GM19463 (cell line): ENCODE measurements around the gene SPG7.
"Not testable (repeated sequence)": the region's sequence is repeated elsewhere in the genome, so short reads cannot be mapped to it uniquely, and the experiment has no call there.

Source experiments
- ATAC-seq: cut with Tn5 transposase; IDR thresholded peaks from one replicate; pipeline ENCODE4 v1.9.1; 2021; ENCODE audit warnings: mild to moderate bottlenecking, moderate library complexity; ENCODE audit not compliant: unreplicated experiment

SPG7 gene

DNA sequence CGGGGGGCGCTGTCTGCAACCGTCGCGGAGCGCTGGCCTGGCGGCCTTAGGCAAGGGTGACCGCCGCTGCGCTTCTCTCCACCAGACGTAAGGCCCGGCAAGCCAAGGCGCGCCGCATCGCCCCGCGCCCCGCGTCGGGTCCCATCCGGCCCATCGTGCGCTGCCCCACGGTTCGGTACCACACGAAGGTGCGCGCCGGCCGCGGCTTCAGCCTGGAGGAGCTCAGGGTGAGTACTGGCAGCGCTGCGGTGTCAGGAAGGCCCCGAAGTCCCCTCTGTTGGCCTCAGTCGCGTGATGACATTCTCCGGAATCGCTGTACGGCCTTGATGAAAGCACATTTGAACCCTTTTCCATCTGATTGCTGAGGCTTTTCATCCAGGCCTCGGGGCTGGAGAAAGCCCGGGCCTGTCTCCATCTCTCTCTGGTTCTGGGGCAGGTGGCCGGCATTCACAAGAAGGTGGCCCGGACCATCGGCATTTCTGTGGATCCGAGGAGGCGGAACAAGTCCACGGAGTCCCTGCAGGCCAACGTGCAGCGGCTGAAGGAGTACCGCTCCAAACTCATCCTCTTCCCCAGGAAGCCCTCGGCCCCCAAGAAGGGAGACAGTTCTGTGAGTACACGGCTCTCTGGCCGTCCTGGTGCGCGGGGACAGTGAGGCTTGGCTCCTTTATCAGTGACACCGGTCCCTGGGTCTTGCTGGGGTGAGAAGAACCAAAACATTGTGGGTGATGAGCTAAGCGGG, 53.1 kb downstream of the SPG7 start:
- no peak for ATAC-seq

DNA sequence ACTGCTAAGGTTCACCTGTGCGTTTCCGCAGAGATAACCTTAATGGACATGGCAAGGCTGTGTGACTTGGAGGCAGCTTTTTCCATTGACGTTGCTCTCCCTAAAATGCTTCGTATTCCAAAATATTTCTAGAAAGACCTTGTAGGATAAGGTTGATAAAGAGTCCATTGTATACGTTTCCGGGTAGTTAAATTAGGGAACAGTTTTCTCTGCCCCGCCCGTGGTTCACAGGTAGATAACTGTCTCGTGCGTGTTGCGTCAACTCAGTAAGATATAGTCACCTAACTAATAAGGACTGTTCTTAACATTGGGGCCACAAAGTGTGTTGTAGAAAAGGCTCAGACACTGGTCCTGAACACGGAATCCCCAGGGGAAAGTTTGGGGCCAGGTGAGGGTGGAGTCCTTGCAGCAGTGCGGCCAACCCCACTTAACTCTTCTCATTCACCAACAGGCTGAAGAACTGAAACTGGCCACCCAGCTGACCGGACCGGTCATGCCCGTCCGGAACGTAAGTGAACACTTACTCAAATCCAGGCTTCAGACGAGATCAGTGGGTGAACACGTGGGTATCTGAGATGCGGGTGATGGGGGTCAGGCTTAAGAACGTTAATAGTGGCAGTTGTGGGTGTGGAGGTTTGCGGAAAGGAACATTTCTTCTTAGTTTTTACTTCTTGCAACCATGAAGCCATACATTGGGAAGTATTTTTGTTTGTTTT, 53.8 kb downstream of the SPG7 start:
- no peak for ATAC-seq

DNA sequence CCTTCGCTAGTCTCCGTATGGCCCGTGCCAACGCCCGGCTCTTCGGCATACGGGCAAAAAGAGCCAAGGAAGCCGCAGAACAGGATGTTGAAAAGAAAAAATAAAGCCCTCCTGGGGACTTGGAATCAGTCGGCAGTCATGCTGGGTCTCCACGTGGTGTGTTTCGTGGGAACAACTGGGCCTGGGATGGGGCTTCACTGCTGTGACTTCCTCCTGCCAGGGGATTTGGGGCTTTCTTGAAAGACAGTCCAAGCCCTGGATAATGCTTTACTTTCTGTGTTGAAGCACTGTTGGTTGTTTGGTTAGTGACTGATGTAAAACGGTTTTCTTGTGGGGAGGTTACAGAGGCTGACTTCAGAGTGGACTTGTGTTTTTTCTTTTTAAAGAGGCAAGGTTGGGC, 54.7 kb downstream of the SPG7 start:
- ATAC-seq = no peak

DNA sequence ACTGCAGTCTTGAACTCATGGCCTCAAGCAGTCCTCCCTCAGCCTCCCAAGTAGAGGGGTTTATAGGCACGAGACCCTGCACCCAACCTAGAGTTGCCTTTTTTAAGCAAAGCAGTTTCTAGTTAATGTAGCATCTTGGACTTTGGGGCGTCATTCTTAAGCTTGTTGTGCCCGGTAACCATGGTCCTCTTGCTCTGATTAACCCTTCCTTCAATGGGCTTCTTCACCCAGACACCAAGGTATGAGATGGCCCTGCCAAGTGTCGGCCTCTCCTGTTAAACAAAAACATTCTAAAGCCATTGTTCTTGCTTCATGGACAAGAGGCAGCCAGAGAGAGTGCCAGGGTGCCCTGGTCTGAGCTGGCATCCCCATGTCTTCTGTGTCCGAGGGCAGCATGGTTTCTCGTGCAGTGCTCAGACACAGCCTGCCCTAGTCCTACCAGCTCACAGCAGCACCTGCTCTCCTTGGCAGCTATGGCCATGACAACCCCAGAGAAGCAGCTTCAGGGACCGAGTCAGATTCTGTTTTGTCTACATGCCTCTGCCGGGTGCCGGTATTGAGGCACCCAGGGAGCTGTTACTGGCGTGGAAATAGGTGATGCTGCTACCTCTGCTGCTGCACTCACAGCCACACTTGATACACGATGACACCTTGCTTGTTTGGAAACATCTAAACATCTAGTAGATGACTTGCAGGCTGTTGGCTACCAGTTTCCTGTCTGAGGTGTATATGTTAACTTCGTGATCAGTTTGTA, 55.6 kb downstream of the SPG7 start:
- ATAC-seq = no peak

DNA sequence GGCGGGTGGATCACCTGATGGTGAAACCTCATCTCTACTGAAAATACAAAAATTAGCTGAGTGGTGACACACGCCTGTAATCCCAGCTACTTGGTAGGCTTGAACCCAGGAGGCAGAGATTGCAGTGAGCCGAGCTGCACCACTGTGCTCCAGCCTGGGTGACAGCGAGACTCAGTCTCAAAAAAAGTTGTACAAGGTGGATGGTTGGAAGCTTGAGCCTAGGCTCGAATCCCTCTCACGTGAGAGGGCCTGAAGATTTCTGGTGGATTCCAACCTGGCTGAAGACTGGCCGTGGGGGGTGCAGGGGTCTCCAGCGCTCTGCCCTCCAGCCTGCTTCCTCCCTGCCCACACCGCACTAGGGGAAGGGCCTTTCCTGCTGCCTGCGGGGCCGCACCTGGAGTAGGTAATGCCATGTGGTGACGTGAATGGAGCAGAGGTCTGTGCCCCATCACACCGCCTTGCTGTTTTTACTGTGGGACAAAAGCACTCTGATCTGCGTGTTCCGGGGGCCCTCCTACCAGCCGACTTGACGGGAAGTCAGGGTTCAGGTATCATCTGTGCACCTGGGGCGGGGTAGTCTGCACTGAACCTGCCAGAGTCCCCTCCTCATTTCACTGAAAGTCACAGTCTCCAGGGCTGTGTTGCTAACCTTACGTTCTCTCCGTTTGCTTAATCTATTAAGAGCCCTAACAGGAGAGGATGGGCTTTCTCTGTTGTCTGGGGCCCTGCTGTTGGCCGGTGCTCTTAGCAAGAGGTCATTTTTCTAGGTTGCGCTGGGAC, 56.5 kb downstream of the SPG7 start:
- no peak for ATAC-seq

DNA sequence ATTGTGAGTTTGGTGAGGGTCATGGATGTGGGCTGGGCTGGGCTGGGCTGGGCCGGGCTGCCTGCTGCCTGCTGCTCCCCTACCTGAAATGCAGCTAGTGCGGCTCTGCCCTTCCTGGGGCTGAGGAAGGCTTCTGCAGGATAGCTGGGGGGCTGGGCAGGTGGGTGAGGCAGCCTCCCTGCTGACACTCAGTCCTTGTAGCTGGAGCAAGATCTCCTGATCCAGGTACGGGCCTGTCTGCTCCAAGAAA, 57.0 kb downstream of the SPG7 start:
- no peak for ATAC-seq

DNA sequence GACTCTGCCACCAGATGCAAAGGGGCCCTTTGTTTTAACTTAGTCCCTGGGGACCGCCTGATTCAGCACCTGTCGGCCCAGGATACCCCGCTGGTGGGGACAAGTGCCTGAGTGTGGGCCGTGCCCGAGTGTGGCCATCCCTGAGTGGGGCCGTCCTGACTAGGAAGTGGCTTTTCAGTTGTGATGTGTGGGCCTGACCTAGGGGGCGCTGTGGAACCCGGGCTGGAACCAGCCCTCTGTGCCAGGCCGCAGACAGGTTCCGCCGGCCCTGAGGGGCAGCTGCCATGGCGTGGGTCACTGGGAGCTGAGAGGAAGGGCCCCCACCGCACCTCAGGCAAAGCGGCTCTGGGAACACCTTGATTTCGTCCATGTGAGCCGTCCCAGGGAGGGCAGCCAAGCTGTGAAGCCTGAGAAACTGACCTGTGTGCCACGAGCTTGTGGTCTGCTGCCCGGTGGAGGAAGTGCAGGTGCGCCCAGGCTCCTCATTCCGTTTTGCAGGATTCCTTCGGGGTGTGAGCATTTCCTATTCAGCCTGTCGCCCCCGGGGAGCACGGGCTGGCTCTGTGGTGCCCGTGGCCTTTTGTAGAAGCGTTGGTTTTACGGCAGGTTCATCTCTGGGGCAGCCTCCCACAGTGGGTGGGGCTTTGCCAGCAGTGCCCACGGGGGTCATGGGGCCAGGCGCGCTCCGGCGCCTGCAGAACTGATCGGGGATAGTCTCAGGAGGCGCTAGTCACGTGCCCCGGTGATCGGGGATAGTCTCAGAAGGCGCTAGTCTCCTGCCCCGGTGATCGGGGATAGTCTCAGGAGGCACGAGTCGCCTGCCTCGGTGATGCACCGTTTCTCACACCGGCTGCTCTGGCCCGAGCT, 57.5 kb downstream of the SPG7 start:
- ATAC-seq = no peak

DNA sequence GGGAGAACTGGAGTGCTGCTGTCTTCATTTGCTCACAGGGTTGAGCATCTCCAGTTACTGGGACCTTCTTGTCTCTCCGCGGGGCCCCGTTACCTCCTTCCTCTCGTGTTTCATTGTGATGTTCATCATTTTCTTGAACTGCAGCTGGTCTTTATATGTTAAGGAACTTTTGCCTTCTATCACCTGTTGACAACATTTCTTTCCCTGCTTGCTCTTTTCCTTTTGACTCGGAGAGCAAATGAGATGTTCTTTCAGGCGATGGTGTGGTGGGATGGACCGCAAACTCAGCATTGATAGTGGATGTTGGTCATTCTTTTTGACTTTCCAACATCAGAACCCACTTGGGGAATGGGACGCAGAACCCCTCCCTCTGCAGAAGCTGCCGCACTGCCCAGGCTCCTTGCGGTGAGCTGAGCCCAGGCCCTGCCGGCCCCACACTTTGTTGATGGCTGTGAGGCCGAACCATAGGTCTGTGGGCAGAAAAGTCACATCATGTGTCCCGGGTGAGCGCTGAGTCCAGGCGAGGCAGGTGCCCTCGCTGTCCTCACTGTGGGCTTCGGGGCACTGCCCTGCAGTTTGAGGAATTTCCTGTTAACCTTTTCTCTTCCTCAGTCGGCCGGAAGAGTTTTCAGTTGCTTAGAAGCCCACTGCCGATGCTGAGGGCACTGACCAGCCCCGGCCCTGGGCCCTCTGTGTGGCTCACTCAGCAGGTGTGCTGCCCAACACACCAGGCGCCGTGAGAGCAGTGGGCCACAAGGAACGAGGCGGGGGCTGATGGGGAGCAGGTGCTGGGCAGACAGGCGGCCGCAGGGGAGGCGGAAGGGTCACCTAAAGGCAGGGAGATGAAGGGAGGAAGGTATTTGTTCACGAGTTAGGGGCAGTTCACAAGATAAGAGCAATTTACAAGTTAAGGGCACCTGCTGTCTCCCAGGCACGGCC, 59.7 kb downstream of the SPG7 start:
- no peak for ATAC-seq

DNA sequence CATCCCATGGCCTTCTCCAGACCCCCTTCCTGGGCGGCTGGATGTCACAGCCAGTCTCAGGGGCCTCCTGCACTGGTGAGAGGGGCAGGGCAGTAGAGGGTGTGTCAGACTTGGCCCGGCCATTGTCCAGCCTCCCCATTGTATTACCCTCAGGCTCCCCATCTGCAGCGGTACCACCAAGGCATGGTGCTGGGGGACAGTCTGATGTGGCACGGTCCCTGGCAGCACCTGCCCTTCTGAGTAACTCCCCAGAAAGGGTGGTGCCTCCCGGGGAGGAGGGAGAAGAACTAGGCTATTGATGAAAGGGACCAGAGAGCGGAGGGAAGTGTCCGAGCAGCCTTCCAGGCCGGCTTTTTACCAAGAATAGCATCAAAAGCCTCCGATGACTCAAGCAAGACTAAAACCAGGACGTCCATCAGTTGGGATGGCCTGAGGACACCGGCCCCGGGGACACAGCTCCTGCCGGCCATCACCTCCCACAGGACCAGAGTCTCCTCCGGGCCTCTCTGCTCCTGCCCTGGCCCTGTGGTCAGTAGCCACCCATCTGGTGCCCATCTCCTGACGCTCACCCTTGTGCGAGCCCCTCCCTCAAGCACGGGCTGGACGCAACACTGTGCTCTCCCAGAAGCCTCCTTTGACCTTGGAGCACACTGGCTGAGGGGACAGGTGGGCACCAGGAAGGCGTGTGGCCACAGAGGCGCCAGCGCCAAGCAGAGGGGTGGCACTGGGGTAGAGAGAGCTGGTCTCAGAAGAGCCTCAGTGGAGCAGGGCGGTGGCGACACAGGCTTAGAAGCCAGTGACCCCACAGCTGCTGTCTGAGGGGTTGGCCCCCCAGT, 61.5 kb downstream of the SPG7 start:
- ATAC-seq = no peak

DNA sequence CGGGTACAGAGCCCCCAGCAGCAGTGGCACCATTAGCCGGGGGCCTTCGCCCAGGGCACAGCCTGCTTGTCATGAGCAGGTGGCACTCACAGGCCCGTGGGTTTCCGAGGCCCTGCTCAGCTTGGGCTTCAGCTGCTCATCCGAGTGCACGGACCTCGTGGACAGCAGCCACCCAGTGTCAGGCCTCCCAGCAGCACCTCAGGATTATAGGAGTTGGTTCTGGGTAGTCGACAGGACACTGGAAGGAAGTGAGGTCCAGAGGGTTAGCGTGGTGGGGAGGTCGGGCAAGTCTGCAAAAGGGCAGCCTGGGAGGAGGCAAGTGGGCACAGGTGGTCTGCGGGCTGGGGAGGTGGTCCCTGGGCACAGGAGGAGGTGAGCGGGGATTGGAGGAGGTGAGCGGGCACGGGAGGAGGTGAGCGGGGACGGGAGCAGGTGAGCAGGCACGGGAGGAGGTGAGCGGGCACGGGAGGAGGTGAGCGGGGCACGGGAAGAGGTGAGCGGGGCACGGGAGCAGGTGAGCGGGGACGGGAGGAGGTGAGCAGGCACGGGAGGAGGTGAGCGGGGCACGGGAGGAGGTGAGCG, 62.2 kb downstream of the SPG7 start:
- ATAC-seq = no peak

DNA sequence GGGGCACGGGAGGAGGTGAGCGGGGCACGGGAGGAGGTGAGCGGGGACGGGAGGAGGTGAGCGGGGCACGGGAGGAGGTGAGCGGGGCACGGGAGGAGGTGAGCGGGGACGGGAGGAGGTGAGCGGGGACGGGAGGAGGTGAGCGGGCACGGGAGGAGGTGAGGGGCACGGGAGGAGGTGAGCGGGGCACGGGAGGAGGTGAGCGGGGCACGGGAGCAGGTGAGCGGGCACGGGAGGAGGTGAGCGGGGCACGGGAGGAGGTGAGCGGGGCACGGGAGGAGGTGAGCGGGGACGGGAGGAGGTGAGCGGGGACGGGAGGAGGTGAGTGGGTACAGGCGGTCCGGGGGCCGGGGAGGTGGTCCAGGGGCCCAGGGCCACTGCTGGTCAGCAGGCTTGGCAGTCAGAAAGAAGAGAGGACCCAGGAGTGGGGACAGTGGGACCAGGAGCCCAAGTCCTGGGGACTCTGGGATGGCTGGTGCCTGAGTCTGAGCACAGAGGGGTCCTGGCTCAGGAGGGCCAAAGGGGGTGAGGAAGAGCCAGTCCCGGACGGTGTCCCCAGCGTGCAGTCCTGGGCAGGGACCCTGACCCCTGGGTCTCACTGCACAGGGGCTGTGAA, 62.9 kb downstream of the SPG7 start:
- ATAC-seq = not testable (repeated sequence)

DNA sequence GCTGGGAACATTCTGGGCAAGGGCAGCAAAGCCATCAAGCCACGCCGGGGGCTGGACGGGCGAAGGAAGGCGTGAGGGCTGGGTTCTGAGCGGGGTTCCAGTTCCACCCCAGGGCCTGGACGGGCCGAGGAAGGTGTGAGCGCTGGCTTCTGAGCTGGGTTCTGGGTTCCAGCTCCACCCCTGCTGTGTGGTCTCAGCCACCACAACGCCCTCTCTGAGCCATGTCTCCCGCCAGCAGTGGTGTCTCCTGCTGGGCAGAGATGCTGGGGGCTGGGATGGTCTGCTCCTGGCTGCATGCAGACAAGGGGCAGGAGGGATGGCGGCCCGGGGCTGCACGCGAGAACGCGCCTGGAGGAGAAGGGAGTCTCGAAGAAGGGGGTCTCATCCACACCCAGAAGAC, 63.4 kb downstream of the SPG7 start:
- ATAC-seq = no peak

DNA sequence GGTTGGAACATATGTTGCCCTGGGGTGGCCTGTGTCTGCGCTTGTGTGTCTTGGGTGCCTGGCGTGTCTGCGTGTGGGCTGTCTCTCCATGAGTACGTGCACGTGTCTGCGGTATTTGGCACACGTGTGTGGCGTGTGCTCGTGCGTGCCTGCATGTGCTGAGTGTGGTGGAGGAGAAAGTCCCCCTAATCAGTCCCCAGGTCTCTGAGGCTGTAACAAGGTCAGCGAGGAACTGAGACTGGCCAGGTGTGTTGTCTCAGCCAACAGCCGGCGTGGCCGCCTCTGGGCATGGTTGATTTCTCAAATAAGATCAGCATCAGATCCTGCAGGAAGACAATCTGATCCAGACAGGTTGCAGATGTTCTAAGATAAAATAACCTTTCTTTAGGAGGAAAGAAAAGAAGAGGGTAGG, 63.9 kb downstream of the SPG7 start:
- no peak for ATAC-seq

DNA sequence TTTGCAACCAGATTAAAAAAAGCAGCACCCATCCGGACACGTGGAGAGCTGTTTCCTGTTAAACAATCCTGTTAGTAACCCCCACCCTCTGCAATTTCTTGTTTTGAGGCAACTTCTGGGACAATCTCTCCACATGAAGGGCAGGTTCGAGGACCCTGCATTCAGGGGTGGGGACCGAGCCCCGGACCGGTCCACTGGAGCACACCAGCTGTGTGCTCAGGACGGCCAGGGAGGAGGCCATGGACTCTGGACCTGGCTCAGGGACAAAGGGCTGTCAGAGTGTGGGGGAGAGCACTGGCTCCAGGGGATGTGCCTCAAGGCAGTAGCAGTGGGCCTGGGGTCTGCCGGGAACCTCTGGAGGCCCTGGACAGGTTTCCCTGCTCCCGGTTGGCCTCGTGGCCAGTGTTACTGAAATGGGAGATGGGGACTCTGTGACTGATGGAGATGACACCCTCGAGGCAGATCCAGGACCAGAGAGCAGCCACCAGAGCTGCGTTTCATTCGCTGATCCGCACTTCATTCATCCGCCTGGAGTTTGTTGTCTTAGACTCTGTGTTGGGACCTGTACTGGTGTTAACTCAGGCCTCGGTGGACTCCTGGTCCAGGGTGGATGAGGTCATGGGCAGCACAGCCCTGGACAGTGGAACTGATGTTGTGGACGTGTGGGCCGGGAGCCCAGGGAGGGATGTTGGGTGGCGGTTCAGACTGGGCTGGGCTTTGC, 64.4 kb downstream of the SPG7 start:
- no peak for ATAC-seq

DNA sequence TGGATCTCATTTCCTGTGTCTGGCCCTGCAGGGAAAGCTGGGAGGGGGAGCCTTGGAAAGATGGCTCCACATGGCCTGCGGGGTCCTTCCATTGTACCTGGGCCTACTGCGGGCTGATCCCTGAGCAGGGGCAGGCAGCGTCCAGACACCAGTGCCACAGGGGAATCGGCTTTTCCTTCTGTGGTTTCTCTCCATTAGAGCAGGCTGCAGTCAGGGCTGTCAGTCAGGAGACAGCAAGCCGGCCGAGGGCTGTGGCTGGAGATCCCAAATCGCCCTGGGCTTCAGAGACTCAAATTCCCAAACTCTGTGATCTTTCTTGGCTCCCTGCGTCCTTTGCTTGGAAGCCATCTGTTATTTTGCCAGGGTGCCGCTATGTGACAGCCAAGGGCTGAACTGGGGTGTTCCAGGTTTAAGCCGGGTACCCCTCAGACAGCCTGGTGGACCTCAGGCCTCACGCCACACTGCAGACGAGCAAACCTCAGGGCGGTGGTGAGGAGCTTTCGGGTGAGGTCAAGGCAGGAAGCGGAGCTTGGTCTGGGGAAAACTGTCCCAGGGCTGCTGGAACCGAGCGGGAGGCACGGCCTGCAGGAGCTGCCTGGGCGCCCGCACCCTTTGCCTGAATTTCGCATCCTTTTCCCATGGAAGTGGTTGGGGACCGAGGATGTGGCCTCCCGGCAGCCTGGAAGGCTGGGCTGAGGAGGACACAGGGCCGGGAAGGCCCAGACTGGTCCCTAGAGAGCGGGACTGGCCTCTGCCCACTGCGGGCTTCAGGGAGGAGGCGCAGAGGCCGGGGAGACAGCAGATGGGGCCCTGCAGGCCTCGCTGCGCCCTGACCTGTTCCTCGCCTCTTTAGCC, 65.8 kb downstream of the SPG7 start:
- ATAC-seq = no peak

DNA sequence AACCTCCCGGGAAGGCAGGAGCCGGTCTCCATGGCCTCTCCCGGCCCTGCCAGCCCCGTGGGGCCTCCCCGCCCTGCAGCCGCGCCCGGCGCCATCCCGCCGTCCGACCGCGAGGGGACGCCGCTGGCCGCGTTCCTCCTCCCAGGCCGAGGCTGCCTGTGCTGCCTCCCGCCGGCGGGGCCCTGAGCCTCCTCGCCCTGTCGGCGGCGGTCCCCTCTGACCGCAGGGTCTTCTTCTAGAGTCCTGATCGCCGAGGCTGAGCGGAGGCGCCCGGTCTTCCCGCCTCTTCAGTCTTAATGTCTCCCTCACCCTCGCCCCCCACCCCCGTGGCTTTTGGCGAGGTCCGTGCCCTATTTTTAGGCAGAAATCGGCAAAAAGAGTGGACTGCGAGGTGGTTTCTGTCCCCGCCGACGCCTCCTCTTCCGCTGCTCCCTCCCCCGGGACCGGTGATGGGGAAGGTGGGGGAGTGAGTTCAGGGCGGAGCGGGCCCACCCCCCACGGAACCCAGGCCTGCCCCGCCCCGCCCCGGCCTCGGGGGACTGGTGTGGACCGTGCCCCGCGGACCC, 66.6 kb downstream of the SPG7 start:
- no peak for ATAC-seq
